HepG2 (cell line): ENCODE measurements around the gene SIRT5.

Experiments used
- ARNTL ChIP-seq: sonication (generic); formaldehyde crosslinking; IDR thresholded peaks from 2 replicates; pipeline ENCODE4 v1.4.0; 2020; ENCODE audit warnings: mild to moderate bottlenecking, missing genetic modification reagents
- CENPT ChIP-seq: sonication (generic); formaldehyde crosslinking; IDR thresholded peaks from 2 replicates; pipeline ENCODE4 v1.8.0; 2022; ENCODE audit warnings: low read depth, mild to moderate bottlenecking, moderate library complexity, missing genetic modification reagents
- HMG20B ChIP-seq: conservative IDR thresholded peaks from 2 replicates; pipeline ENCODE4 v1.6.1; 2016; ENCODE audit warnings: missing genetic modification reagents, missing compliant biosample characterization
- KLF13 ChIP-seq: sonication (generic); formaldehyde crosslinking; IDR thresholded peaks from 2 replicates; pipeline ENCODE4 v1.4.0; 2020; ENCODE audit warnings: mild to moderate bottlenecking, missing genetic modification reagents
- MED8 ChIP-seq: sonication (generic); formaldehyde crosslinking; IDR thresholded peaks from 2 replicates; pipeline ENCODE4 v1.8.1; 2023; ENCODE audit warnings: mild to moderate bottlenecking, missing genetic modification reagents; ENCODE audit not compliant: insufficient replicate concordance
- POLR2AphosphoS5 ChIP-seq: IDR thresholded peaks from 2 replicates; pipeline ENCODE4 v1.6.1; 2012; ENCODE audit warnings: low read depth, low read length
- SRF ChIP-seq: IDR thresholded peaks from 2 replicates; pipeline ENCODE4 v1.6.1; 2011; ENCODE audit warnings: mild to moderate bottlenecking, low read depth, low read length, moderate library complexity
- ZNF557 ChIP-seq: sonication (generic); formaldehyde crosslinking; IDR thresholded peaks from 2 replicates; pipeline ENCODE4 v1.4.0; 2020; ENCODE audit warnings: missing genetic modification reagents

DNA sequence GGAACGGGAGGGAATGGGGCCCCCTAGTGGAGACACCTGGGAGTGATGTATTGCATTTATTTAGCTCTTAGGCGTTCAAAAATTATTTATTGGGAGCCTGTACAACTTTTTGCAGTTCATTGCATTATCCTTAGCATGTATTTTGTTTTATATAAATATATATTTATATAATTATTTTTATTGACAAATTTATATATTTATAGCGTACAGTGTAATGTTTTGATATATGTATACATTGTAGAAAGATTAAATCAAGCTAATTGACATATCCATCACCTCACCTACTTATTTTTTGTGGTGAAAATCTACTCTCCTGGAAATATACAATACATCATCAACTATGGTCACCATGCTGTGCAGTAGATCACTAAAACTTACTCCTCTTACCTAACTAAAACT, 975 bp downstream of the SIRT5 start:
- no peak for TF ChIP-seq HMG20B (CRISPR knock-in tag)
- TF ChIP-seq CENPT (CRISPR knock-in tag): no peak
- TF ChIP-seq KLF13 (CRISPR knock-in tag): no peak
- no peak for TF ChIP-seq MED8
- no peak for TF ChIP-seq SRF
- no peak for TF ChIP-seq ZNF557
- TF ChIP-seq ARNTL (CRISPR knock-in tag): no peak
- no peak for TF ChIP-seq POLR2AphosphoS5
